GM13977 (cell line): ENCODE measurements around the gene TGM1.

ENCODE experiments used
- DNase-seq: peaks from one replicate; pipeline ENCODE4 v3.0.0; 2012; ENCODE audit warnings: low spot score
- in situ Hi-C: fragments of 300-500 bp; cut with MboI; formaldehyde crosslinking; loops from one replicate; pipeline ENCODE4 v1.12.0; 2022; ENCODE audit warnings: low sequenced_read_pairs, low pct_unique_long_range_greater_than_20kb, mixed read lengths, inconsistent platforms; ENCODE audit not compliant: unreplicated experiment
- TF ChIP-seq, protein P1 (sequence below): IDR thresholded peaks from 2 replicates; pipeline ENCODE4 v1.5.1; 2012; ENCODE audit warnings: mild to moderate bottlenecking, control low read depth; ENCODE audit not compliant: insufficient read depth; ENCODE audit errors: extremely low read depth, missing control alignments

TGM1 gene

DNA sequence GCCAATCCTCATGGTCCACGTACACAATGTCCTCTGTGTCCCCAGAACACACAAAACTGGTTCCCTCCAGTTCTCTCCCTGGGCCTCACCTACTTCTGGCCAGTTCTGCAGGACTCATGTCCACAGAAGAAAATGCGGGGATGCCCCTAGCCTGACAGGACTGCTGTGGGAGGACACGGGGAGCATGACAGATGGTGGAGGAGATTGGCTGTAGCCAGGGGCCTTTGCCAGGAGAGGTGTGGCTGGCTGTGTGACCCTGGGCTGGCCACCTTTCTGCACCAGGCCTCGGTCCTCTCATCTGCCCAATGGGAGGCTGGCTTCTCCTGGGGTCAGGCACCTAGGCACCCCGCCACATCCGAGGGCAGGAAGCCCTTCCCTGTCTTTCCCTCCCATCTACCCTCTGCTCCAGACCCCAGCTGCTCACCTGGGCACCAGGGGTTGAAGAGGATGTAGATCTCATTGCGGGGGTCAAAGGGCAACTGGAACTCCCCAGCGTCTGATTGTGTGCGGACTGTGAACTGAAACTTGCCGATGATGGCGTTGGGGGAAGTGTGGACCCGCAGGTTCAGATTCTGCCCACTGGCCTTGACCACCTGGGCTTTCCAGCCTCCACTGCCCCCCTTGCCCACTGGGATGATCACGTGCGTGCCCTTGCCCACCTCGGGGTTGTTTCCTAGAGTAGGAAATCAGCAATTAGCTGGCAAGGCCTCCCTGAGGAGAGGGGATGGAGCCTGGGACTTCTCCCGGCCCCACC lies 2.8 kb downstream of the TGM1 start:
- no peak for DNase-seq
- in situ Hi-C loops: no loop called here
- TF ChIP-seq, protein P1, sequence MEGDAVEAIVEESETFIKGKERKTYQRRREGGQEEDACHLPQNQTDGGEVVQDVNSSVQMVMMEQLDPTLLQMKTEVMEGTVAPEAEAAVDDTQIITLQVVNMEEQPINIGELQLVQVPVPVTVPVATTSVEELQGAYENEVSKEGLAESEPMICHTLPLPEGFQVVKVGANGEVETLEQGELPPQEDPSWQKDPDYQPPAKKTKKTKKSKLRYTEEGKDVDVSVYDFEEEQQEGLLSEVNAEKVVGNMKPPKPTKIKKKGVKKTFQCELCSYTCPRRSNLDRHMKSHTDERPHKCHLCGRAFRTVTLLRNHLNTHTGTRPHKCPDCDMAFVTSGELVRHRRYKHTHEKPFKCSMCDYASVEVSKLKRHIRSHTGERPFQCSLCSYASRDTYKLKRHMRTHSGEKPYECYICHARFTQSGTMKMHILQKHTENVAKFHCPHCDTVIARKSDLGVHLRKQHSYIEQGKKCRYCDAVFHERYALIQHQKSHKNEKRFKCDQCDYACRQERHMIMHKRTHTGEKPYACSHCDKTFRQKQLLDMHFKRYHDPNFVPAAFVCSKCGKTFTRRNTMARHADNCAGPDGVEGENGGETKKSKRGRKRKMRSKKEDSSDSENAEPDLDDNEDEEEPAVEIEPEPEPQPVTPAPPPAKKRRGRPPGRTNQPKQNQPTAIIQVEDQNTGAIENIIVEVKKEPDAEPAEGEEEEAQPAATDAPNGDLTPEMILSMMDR: no peak

DNA sequence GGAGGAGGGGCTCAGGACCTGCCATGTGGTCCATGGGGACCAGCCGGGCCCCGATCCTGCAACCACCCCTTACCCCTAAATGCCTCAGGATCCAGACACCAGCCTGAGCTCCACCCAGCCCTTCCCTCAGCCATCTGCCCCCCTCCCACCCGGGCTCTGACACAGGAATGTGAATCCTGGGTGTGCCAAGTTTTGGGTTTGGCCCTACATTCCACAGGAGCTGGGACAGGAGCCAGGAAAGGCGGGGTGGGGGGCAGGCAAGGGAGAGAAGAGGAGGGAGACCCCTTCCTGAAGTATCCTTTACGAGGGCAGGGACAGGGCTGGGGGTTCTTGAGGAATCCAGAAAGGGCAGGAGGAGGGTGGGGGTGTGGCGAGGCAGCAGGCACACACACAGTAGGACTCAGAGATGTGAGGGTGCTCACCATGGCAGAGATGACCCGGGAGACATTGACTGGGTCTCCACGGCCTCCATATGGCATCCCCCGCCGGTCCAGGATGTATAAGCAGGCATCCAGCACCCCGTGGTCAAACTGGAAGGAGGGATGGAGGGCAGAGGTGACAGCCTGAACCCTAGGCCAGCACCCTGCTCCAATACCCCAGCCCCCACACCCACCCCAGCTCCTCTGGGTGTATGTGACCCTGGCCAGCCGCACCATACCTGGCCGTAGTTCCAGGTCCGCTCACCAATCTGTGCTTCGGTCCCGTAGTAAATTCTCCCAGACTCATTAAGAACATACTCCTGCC lies 3.5 kb downstream of the TGM1 start:
- DNase-seq: no peak
- TF ChIP-seq, protein P1: no peak
- in situ Hi-C loops: no loop called here

DNA sequence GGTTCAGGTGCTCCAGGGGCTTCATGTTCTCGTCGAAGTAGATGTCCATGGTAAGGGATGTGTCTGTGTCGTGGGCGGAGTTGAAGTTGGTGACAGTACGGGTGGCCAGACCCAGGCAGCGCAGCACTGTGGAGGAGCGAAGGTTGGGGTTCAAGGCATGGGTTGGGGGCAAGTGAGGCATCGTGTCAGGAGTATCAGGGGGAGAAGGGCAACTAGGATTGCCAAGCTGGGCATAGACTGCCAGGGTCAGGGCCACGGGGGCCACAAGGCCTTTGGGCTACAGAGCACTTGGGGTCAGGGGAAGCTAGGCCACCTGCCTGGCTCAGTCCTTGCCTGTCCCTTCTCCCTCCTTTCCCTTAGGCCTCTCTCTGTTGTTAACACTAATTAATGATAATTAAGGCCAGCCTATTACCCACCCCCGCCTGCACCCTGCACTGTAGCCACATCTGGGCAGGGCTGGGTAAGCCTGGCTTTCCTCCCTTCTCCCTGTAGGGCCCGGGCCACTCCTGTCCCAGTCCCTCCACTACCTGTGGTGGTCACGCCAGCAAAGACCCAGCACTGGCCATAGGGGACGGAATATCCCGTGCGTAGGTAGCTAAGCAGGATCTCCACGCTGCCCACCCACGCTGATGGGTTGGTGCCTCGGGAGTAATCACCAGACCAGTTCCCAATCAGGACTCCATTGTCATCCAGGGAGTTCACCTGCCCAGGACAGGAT lies 4.3 kb downstream of the TGM1 start:
- in situ Hi-C loops: no loop called here

DNA sequence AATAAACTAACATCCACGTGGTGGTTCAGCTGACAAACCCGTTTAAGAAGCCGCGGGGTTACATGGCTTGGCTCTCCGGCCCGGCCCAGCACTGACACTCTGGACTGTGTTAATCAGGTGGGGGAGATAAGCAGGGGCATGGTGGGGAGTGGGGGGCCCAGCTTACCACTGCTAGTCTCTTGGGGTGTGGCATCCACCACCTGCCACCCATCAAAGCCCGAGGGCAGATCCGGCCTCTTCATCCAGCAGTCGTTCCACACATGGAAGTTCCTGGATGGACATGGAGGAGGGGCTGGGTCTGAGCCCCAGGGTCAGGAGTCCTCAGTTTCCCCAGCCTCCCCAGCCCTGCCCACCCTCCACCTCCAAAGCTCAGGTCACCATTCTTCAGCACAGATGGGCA lies 4.9 kb downstream of the TGM1 start:
- TF ChIP-seq, protein P1: no peak
- no peak for DNase-seq
- in situ Hi-C loops: no loop called here

More for the DNA sequence above, 4.3 kb downstream of the TGM1 start:
- TF ChIP-seq, protein P1: no peak
- DNase-seq: no peak

DNA sequence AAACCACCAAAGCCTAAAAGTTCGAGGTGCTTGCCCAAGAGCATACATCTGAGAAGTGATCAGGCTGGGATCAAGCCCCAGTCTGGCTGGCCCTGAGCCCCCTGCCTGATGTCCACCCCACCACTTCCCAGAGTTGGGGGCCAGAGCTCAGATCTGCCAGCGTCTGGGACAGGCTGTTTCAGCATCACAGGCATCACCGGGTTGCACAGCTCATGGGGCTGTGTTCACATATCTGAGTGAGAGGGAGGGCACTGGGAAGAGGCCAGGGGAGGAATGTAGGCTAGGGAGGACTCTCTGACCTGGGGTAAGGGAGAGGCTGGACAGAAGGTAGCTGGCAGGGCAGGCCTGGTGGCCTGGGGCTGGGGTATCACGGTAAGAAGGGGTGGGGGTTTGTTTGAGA lies 6.0 kb downstream of the TGM1 start:
- no peak for DNase-seq
- in situ Hi-C loops: no loop called here
- TF ChIP-seq, protein P1: no peak

DNA sequence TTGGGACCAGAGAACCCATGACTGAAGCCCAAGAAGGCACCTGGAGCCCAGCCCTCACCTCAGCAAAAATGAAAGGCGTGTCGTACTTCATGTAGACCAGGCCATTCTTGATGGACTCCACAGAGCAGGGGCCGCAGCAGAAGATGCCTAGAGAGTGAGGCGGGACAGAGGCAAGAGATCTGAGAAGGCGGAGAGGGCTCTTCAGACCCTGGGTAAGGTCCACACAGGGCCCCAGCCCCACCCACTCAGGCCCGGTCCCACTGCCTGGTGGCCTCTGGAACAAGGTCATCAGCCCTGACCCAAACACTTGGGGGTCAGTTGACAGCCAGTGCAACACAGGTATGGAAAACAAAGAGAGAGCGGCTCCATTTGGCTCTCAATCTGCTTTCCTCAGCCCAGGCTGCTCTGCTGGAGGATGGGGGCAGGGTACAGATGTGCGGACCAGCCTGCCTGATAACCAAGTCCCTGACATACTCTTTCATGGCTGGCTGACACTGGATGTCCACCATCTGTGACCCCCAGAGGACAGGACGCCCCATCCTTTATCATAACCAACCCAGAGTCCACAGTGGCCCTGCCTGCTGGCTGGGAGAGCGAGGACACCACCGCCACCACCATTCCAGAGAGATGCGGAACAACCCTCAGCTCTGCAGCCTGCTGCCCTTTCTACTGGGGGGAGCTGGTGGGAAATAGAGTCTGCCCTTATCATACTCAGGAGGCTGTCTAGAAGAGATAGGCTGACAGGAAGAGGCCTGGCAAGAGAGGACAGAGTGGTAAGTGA lies 6.9 kb downstream of the TGM1 start:
- in situ Hi-C loops: no loop called here
- no peak for DNase-seq
- TF ChIP-seq, protein P1: no peak
